ENCODE results near the gene CDC42EP2.

DNA sequence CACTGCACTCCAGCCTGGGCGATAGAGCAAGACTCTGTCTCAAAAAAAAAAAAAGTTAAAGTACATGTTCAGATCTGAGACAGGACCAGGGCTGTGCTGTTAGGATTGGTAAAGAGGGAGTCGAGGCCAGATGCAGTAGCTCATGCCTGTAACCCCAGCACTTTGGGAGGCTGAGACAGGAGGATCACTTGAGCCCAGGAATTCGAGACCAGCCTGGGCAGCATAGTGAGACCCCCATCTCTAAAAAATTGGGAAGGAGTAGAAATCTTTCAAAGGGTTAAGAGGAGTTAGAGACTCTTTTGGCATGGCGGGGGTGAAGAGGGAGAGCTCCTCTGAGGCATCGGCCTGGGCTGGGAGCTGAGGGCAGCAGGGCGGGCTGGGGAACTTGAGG is 56.0 kb downstream of the CDC42EP2 start:
- TF ChIP-seq CTCF (IDR thresholded peaks at IDR 0.05) (no peak), POLR2A (IDR thresholded peaks at IDR 0.05) (no peak), POLR2AphosphoS5 (IDR thresholded peaks at IDR 0.05) (no peak), EP300 (IDR thresholded peaks at IDR 0.05; ENCODE audit: low read depth) (no peak)
